Right forelimb (tissue), 1 donor: ENCODE measurements around the gene OR4D1.

ENCODE experiments used
- DNase-seq: peaks from one replicate; pipeline ENCODE4 v3.0.0-alpha.2; 2018

The OR4D1 gene

DNA sequence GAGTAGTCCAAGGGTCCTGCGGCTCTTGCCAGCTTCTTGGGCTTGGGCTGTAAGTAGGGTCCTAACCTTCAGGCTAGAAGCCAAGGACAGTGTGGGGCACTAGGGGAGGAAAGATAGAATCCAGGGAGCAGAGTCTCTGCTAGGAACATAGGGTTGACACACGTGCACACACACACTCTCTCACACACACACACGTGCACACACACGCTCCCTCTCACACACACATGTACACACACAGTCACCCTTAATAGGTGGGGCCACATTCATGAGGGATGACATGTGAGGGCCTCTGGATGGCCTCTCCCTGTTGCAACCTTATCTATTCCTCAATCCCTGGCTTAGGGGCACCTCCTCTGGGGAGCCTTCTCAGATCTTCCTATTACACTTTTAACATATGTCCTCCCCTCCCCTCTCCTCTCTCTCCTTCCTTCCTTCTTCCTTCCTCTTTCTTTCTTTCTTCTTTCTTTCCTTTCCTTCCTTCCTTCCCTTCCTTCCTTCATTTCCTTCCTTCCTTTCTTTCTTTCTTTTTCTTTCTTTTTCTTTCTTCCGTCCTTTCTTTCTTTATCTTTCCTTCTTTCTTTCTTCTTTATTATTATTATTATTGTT is 47.4 kb downstream of the OR4D1 start:
- DNase-seq, result no peak

DNA sequence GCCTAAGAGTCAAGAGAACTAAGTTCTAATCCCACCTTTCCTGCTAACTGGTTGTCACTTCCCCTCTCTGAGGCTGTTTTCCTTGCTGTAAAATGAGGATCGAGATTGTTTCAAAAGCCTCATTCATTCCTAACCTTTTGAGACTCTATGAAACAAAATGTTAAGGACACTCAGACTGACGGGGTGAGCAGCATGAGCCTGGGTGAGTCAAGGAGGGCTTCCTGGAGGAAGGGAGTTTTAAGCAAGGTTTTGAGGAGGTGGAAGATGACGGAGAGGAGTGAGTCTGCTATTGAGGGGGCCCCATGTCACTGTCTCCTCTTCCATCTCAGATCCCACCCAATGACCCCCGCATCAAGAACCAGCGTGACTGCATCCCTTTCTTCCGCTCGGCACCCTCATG is 48.4 kb downstream of the OR4D1 start:
- DNase-seq, result no peak

DNA sequence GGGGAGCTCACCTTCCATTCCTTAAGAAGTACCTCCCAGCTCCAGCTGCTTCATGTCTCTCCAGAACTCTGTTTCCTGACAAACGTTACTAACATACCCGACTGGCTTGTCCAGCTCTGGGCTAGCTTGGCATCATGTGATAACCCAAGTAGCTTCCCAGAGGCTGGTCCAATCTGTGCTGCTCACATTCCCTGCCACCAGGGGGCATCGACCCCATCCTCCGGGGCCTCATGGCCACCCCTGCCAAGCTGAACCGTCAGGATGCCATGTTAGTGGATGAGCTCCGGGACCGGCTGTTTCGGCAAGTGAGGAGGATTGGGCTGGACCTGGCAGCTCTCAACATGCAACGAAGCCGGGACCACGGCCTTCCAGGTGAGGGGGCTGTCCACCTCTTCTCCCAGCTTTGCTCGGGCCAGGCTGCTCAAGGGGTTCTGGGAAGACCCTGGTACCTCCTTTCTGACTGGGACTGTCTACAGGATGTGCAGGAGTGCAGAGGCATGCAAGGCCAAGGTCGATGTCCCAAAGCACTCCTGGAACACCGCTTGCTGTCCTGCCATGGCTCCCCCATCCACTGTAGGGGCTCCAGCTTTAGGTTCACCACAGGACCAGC is 51.9 kb downstream of the OR4D1 start:
- peak; percentile 59 for DNase-seq

DNA sequence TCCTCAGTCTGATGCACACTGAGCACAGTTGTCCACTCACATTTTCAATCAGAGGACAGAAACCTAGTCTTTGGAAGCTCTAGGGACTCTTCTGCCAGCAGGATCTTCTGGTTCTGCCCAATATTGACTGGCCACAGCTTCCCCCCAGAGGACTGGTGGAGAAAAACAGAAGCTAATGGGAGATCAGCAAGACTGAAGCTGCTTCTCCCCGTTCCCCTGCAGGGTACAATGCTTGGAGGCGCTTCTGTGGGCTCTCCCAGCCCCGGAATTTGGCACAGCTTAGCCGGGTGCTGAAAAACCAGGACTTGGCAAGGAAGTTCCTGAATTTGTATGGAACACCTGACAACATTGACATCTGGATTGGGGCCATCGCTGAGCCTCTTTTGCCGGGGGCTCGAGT is 54.7 kb downstream of the OR4D1 start:
- no peak for DNase-seq

DNA sequence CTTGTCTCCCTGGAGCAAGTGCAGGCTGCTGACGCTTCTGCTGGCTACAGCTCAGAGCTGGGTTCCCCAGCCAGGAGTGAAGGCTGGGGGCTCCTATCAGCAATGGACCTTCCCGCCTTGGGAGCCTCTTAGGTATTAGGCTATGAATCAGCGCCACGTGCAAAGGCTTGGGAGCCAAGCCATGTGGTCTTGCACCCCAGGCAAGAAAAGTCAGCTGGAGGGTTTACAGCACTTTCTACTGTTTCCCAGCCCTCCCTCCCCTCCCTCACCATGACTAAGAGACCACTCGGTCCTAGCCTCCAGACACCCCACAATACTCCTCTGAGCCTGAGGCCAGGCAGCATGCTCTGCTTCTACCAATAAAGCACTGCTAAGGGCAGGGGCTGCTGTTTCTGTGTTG is 56.6 kb downstream of the OR4D1 start:
- DNase-seq, result no peak

DNA sequence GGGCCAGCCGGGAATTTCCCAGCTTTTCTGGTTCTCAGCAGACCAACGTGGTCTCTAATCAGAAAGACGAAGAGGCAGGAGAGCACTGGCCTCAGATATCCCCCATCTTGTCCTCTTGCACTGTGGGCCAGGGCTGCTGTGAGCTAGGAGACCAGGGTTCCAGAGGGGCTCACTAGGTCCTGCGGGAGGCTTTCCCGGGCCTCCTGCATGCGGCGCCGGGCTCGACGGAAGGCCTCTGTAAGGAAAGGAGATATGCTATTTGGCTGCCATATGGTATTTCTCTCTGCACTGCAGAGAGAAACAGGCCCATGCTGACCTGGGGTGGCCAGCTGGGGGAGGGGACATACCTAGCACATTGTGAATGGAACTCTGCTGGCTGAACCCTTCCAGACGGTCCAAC is 57.8 kb downstream of the OR4D1 start:
- no peak for DNase-seq

DNA sequence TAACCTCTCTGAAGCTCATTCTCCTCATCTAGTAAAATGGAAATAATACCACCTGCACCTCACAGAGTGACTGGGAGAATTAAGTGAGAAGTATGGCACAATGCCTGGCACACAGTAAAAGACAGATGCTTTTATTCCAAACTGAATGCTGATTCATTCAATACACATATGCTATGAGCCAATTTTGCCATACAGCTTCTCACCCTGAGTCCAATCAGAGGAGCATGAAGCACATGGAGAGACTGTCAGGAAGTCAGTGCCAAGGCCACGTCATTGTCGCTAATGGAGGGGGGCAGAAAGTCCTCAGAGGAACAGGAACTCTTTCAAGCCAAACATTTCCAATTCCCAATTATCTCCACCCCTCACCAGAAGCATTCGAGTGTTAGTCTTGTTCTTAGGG is 59.3 kb downstream of the OR4D1 start:
- no peak for DNase-seq

DNA sequence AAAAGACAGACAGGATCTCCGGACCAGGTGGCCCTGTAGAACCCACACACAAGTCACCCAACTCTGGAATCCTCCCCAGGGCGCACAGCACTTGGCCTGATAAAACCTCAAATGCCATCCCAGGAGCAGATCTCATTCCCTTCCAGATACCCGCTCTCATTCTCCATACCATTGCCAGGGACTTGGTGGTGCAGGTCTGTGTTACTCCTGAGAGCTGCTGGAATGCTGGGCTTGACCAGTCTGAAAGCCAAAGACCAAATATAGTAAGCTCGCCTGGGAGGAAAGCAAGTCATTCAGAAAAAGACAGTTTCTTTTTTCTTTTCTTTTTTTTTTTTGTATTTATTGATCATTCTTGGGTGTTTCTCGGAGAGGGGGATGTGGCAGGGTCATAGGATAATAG is 60.2 kb downstream of the OR4D1 start:
- no peak for DNase-seq
